HG02759 (cell line): ENCODE results near the gene TMBIM1.
A peak's percentile ranks its signal among the peaks of the same experiment; 100 is the strongest.

Source experiments
- ATAC-seq: cut with Tn5 transposase; IDR thresholded peaks from one replicate; pipeline ENCODE4 v1.9.1; 2021; ENCODE audit warnings: mild to moderate bottlenecking, moderate library complexity; ENCODE audit not compliant: unreplicated experiment

Gene TMBIM1, protein sequence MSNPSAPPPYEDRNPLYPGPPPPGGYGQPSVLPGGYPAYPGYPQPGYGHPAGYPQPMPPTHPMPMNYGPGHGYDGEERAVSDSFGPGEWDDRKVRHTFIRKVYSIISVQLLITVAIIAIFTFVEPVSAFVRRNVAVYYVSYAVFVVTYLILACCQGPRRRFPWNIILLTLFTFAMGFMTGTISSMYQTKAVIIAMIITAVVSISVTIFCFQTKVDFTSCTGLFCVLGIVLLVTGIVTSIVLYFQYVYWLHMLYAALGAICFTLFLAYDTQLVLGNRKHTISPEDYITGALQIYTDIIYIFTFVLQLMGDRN

DNA sequence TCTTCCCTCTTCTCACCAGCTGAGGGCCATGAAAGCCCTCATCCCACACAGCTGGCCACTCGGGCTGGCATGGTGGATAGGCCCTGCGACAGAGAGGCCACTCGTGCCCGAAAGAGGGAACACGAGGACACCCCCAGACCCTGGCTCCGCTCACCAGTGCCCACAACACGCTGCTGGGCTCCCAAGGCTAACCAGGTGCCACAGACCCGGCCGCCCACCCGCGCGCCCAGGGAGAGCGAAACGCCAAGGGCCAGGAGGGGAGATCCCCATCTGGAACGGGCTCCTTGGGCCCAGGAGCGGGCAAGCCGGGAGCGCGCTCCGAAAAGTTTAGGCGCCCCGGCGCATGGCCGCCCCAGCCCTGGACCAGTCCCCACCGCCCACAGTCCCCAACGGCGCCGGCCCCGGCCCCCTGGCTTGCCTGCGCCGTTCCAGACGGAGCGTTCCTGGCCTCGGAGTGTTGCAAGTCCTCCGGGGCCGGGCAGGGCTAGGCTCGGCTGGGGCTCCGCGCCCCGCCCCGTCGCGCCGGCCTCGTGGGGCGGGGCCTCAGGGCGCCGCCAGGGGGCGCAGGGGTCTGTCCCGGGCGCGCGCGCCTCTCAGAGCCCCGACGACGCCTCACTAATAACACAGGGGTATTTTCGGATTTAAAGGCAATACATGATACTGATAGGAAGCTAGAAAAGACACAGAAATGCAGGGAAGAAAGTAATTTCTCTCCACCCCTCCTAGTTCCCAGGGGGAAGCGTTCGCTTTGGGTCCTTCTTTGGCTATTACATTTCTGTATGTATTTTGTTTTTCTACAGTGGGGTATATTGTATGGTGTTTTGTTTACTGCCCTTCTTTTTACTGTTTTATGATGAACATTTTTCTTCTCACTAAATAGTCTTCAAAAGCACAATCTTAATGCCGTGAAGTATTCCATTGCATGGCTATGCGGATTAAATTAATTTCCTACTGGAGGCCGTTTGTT, at the start of gene TMBIM1:
TMBIM1 (minus strand) TSS at position 456 of the 967 bp plus-strand sequence. CDS start 10,362 bp downstream, outside the sequence.
- ATAC-seq = peak; percentile 78

DNA sequence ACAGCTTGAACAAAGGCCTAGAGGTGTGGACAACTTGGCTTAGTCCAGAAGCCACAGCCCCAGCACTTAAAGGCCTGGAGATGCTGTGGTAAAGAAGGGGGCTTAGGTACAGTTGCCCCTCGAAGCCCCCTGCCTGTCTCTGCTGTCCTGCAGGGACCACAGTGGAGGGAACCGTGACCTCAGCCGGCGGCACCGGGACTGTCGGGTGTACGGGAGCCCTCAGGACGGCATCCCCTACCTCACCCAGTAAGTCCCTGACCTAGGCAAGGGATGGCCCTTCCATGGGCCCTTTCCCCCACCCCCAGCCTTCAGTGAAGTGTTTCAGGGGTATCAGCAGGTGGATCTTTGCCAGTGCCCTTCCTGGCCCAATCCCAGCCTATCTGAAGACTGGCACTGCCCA, 49.1 kb upstream of the TMBIM1 start:
- ATAC-seq = no peak

DNA sequence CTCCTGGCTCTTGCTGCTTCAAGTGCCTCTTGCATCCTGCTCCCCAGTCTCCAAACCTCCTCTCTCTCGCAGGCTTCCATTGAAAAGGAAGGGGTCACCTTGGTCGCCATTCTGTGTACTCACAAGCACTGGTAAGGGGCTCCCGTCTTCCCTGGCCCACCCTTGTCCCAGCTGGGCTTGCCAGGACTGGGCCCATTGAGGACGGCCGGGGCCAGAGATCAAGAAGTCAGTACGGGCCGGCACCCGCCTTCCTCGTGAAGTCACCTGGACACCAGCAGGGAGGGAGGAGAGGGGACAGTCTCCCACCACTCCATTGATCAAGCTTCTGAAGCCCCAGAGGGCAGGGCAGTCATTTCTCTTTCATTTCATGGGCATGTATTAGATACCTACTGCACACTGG, 48.4 kb upstream of the TMBIM1 start:
- ATAC-seq = no peak

DNA sequence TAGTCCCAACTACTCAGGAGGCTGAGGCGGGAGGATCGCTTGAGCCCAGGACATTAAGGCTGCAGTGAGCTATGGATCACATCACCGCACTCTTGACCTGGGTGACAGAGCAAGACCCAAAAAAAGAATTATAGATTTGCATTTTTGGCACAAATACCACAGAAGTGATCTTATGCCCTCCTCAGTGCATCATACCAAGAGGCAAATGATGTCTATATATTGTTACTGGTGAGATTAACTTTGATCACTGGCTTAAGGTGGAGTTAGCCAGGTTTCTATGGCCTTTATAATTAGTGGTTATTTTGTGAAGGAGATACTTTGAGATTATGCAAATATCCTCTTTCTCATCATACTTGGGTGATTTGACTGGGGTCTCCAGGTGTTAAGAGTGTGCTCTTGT, 42.2 kb upstream of the TMBIM1 start:
- no peak for ATAC-seq

DNA sequence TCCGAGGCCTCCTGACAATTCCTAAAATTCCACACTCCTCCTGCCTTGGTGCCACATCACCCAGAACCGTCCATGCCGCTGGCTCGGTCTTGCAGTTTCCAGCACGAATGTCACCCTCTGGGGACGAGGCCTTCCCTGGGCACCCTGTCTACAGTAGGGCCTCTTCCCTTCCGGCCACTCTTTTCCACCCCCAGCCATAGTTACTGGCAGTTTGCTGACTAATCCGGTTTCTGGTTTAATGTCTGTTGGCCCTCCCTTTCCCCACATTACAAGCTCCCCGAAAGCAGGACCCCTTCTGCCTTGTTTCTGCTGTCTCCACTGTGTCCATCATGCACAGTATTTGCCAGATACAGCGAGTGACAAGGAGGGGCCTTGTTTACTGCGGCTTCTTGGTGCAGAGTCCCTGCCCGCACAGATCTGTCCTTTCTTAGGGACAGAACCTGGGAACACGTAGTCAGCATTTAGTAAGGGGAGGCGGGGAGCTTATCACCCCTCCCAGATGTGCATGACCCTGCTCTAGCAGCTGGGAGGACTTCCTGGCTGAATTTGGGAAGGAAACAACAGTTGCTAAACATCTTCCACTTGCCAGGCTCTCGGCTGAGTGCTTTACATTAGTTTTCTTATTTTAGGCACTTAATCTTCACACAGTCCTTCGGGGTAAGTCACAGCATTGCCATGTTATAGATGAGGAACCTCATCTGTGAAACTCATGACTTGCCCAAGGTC, 40.8 kb upstream of the TMBIM1 start:
- ATAC-seq = no peak

DNA sequence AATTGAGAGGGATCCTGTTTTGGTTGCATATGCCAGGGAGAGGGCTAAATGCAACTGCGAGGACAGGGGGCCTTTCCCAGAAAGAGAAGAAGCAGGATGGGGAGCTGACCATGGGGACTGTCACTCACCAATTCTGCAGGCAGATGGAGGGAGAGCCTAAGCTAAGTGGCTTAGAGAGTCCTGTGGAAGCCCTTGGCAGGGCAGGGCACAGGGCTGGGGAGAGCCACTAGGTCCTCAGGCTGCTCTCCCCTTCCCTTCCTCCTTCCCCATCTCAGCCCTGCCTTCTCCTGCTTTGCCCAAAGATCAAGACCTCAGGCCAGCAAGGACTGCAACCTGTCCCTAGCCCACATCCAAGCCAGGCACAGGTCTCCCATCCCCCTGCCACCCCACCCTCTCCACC, 40.0 kb upstream of the TMBIM1 start:
- no peak for ATAC-seq

DNA sequence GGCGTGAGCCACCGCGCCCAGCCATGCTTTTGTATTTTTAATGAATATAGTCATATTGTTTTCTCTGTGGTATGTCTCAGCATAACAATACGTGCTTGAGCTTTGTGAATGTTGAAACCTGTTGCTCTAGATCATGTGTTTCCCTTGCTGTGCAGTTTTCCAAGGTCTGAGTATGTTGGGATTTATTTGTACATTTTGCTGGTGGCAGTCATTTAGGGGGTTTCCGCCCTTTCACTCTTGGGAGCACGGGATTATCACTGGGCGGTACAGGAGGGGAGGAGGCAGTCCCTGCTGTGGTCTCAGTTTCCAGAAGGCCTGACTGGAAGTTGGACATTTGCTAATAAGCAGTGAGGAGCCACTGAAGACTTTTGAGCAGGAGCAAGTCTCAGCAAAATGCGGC, 39.4 kb upstream of the TMBIM1 start:
- ATAC-seq = no peak

DNA sequence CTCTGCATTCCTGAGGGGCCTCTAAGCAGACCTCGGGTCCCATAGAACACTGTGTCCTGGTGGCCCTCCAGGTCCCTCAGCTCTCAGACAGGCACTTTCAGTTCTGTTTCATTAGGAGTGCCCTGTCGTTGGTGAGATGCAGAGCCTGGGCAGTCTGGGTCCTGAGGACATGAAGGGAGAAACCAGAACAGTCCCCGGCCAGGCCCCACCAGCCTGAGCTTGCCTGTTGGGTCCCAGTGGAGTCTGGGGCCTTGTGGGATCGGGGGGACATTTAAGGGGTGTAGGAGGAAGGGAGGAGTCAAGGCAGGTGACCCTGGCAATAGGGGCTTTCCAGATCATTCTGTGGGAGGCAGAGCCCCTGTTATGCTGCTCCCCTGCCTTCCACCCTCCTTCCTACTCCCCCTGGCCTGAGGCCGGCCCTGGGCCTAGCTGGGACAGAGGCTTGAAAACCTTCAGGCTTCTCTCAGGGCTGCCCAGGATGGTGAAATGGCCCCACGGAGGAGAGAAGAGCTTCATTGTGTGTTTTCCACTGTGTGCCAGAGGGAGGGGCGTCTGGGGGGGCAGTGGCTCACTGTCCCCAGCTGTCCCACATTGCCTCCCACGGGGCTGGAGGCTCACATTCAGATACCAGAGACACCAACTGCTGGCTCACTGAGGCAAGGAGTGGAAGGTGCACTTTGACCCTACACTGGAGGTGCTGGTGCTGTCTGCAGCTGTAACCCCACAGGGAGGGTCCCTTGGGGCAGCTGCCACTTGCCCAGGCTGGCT, 37.7 kb upstream of the TMBIM1 start:
- peak; percentile 41 for ATAC-seq

DNA sequence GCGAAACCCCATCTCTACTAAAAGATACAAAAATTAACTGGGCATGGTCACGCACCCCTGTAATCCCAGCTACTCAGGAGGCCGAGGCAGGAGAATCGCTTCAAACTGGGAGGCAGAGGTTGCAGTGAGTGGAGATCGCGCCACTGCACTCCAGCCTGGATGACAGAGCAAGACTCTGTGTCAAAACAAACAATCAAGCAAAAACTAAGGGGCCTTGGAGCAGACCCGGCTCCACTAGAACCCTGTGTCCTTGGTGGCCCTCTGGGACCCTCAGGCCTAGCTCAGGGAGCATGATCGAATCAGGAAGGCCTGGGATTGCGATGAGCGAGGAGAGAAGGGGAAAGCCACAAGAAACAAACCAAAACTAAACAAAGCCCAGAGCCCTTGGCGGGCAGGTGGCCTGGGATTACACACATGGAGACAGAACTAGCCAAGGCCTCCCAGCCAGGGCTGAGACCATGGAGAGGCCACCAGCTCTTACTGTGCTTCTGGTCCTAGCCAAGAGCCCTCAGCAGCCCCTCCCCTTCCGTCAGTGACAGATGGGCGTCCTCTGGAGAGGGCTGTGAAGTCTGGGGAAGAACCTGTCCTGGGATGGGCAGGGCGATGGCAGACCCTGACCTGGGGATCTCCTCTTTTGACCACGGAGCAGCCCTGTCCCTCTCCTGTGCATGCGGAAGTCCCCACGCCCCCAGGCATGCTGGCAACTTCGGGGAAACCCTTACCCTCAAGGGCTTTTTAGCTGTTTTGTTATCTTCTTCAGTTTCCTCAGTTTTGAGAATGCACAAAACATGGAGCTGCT, 36.9 kb upstream of the TMBIM1 start:
- ATAC-seq = peak; percentile 56

DNA sequence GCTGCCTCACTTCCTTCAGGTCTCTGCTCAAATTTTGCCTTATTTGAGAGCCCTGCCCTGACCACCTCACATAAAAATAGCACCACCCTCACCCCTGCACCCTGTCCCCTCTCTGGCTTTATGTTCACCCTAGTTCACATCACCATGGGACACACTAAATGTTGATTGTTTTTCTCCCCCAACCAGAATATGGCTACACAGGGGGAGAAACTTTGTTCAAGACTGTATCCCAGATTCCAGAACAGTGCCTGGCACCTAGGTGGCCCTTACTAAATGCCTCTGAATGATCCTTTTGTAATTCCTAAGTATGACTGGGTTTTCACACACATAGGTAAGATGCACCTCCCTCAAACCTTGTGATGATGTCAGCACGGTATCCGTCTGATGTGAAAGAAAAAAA, 36.0 kb upstream of the TMBIM1 start:
- ATAC-seq = no peak

DNA sequence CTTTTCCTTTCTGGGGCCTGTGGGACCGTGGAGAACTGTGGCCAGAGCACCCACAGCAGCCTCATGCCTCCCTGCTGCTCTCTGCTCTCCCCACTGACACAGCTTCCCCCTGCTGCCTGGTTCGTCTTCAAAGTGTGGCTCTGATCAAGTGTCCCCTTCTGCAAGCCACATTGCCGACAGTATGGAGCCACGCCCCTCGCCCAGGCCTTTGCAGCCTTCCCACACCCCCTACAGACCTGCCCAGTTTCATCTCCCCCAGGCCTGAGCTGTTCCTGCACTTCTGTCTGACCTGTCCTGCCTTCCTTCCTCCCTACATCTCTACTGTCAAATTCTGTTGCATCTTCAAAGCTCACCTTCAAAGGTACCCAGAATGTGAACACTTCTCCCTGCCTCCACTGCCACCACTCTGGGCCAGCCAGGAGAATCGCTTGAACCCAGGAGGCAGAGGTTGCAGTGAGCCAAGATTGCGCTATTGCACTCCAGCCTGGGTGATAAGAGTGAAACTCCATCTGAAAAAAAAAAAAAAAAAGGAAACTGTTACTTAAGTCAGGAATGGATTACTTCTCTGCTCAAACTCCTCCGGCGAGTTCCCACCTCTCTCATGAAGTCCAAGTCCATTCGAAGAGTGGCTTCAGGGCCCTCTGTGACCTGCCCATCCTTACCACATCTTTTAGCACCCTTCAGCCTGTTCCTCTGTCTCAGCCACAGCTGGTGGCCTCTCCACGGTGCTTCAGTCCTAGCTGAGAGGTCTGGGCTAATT, 35.3 kb upstream of the TMBIM1 start:
- ATAC-seq = no peak

DNA sequence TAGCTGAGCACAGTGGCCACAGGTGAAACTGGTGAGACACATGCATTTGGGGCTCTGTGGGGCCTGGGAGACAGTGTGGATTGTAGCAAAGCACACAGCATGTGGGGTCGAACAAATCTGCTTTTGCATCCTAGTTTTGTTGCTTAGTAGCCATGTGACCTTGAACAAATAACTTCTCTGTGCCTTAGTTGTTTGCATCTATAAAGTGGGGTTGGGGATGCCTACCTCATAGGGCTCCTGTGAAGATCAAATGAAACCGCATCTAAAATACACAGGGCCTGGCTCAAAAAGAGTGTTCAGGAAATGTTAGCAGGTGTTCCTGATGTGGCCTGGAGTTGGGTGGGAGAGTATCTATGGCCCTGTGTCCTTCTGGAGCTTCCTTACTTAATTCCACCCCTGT, 34.0 kb upstream of the TMBIM1 start:
- no peak for ATAC-seq

DNA sequence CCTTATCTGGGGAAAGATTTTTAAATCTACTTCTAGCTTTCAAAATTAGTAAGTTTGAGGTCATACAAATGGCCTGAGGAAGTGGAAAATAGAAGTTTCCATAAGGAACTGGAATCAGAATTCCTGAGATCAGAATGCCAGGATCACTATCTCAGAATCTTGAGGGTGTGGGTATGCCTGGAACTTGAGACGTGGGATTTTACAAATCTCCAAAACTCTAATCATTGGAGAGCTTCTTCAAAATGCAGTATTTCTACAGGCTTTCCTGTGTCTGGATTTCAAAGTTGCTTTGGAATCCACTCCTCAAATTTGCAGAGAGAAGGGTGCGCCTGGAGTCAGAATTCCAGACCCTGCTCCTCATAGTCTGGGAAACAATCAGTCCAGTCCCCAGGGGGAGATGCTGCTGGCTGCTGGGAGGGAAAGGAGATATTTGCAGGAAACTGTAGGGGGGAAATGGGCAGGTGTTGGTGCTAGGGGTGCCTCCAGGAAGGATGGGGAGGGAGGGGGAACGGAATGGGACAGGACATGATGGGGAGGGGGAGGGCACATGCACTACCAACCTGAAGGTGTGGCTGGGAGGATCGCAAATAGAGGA, 33.4 kb upstream of the TMBIM1 start:
- ATAC-seq = no peak

DNA sequence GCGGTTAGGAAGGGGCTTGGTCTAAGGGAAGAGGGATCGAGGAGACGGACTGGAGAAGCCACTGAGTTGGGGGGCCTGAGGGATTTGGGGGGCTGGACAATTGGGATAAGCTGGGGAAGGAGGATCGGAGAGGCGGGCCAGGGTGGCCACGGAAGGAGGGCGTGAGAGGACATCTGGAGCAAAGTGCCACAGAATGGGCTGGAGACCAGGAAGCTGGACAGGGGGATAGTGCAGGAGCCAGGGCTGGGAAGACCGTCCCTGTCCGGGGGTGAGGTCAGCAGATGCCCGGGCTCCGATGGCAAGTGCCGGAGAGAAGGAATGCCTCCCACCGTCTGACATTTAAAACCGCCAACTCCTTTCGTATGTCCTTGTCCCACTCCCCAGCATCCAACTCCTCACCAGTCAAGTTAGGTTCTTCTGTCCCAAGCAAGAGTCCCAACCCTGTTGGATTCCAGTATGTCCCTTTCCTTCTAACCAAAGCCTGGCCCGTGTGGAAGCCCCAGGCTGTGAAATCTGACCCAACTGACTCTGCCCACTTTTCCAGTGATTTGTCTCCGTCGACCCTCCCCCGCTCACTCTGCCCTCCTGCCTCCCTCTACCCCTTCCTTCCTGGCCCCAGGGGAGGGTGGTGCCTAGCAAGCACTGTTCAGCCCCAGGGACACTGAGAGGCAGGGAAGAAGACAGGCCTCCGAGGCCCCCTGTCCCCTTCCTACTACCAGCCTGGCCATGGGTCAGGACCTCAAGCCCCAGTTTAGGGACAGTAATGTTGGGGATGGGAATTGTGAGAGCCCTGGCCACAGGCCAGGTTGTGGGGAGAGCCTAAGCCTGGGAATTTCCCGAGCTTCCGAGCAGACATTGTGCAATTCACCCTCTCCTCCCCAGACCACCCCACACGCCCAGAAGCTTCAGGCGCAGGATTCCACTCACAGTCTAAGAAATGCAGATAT, 31.5 kb upstream of the TMBIM1 start:
- no peak for ATAC-seq

DNA sequence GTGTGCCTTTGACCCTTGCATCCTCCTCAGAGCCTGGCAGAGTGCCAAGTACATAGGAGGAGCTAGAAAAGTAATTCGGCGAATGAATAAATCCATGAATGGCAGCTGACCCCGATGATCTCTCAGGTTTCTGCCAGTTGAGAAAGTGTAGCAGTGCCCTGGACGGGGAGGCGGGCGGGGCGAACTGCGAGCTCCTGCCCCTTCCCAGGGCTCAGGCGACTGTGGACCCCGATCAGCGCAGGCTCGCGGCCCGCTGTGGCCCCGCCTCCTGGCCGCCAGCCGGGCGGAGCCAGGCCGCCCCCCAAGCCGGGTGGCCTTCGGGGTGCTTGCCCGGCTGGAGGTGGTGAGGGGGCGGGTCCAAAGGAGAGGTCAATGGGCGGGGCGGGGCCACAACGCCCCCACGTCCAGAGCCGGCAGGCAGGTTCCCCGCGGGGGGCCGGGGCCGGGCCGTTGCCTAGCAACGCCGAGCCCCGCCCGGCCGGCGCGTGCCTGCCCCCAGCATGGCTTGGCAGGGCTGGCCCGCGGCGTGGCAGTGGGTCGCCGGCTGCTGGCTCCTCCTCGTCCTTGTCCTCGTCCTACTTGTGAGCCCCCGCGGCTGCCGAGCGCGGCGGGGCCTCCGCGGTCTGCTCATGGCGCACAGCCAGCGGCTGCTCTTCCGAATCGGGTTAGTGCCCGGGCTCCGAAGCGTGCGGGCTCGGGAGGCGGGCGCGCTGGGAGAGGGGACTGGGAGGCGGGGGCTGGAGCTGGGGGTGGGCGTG, 30.6 kb upstream of the TMBIM1 start:
- ATAC-seq = peak; percentile 87

DNA sequence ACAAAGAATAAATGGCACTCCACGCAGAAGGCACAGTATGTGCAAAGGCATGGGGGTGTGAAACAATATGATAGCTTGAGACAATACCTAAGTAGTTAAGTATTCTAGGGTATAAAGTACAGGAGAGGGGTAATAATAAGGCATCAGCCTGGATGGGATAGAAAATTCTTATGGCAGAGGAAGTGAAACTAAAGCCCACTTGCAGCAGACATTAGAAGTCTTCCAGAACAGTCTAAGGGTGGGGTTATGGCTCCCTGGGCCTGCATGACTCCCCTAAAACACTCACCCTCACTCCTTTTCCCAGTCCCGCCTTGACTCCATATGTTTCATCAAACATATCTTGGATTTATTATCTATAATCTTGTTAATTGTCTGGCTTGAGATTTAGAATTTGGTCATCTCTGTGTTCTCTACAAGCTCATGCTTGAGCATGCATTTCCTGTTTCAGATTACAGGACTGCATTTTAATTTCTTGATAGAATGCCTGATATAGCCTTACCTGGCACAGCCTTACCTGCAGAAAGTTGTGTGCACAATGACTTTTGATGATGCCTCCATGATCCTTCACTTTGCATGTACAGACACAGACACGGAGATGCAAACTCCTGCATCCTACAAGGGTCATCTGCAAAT, 28.5 kb upstream of the TMBIM1 start:
- ATAC-seq = no peak
